ENCODE data around the gene NUDT15. TPM values are rescaled to one million over a fixed set of nuclear protein-coding genes. Genes with fewer than 3 reads are reported as not detected.

Gene NUDT15
- total and polyA plus RNA-seq, 7 donors = 6.6 to 53.4 (median 8.9) TPM

GRCh38 chr13:48014359-48014758 lies 23.2 kb upstream of the NUDT15 start:
- no peak overlapping the region for H3K27ac ChIP-seq
- 88 to 96% methylated on average over 2 of the region's 2 CpGs for WGBS, 2 donors
- TF ChIP-seq EP300 (IDR thresholded peaks at IDR 0.05) (no peak), POLR2A (IDR thresholded peaks at IDR 0.05) (no peak), POLR2AphosphoS5 (IDR thresholded peaks at IDR 0.05) (no peak), CTCF (IDR thresholded peaks at IDR 0.05) (no peak)
- no peak for DNase-seq
- no peaks in the 10 kb centered on the region for H3K27me3 ChIP-seq
- intact Hi-C loops (cut with DNase I) = no loop called here
- H3K36me3 ChIP-seq = no peaks in the 10 kb centered on the region
- H3K4me1 ChIP-seq = no peaks in the 10 kb centered on the region
- H3K9me3 ChIP-seq = no peaks in the 10 kb centered on the region
- no peak overlapping the region for H3K4me3 ChIP-seq

- no peak for TF ChIP-seq POLR2AphosphoS5 (IDR thresholded peaks at IDR 0.05)
- no peak for TF ChIP-seq EP300 (IDR thresholded peaks at IDR 0.05)
- no peak for TF ChIP-seq POLR2A (IDR thresholded peaks at IDR 0.05)
- no peak for TF ChIP-seq CTCF (IDR thresholded peaks at IDR 0.05)
- no peaks in the 10 kb centered on the region for H3K9me3 ChIP-seq
- no peaks in the 10 kb centered on the region for H3K36me3 ChIP-seq
- H3K27ac ChIP-seq = no peak overlapping the region
- intact Hi-C loops (cut with DNase I) = no loop called here
- no peaks in the 10 kb centered on the region for H3K4me1 ChIP-seq
- DNase-seq = no peak
- H3K27me3 ChIP-seq = no peaks in the 10 kb centered on the region
- H3K4me3 ChIP-seq = no peak overlapping the region
- WGBS, 2 donors = 36 to 77% methylated on average over 2 of the region's 2 CpGs
These were observed 18.9 kb upstream of the NUDT15 start for GRCh38 chr13:48018637-48019036.

- 96 to 99% methylated on average over 1 of the region's 1 CpG for WGBS, 2 donors
- intact Hi-C loops (cut with DNase I) = no loop called here
- Histone ChIP-seq H3K9me3 (no peaks in the 10 kb centered on the region), H3K36me3 (no peaks in the 10 kb centered on the region), H3K4me1 (no peaks in the 10 kb centered on the region), H3K4me3 (no peak overlapping the region), H3K27me3 (no peaks in the 10 kb centered on the region), H3K27ac (no peak overlapping the region)
- DNase-seq = no peak
- TF ChIP-seq CTCF (IDR thresholded peaks at IDR 0.05) = no peak
- TF ChIP-seq EP300 (IDR thresholded peaks at IDR 0.05) = no peak
- TF ChIP-seq POLR2A (IDR thresholded peaks at IDR 0.05) = no peak
These were observed 17.7 kb upstream of the NUDT15 start for GRCh38 chr13:48019796-48020195.

GRCh38 chr13:48028066-48028465 lies 9.5 kb upstream of the NUDT15 start:
- TF ChIP-seq POLR2AphosphoS5 (IDR thresholded peaks at IDR 0.05) (no peak), CTCF (IDR thresholded peaks at IDR 0.05) (no peak), POLR2A (IDR thresholded peaks at IDR 0.05) (no peak), EP300 (IDR thresholded peaks at IDR 0.05) (no peak)
- Histone ChIP-seq H3K36me3 (no peaks in the 10 kb centered on the region), H3K4me3 (no peak overlapping the region), H3K4me1 (no peaks in the 10 kb centered on the region), H3K27me3 (no peaks in the 10 kb centered on the region), H3K27ac (no peak overlapping the region), H3K9me3 (peaks cover 0 to 4% (median under 1%) of the 10 kb centered on the region in 4 donors)
- DNase-seq = no peak
- intact Hi-C loops (cut with DNase I) = no loop called here

- H3K4me3 ChIP-seq = no peak overlapping the region
- peaks cover 0 to 4% (median under 1%) of the 10 kb centered on the region in 4 donors for H3K9me3 ChIP-seq
- intact Hi-C loops (cut with DNase I) = no loop called here
- no peaks in the 10 kb centered on the region for H3K4me1 ChIP-seq
- DNase-seq = no peak
- WGBS, 2 donors = 66 to 92% methylated on average over 2 of the region's 2 CpGs
- TF ChIP-seq EP300 (IDR thresholded peaks at IDR 0.05) (no peak), POLR2A (IDR thresholded peaks at IDR 0.05) (no peak), POLR2AphosphoS5 (IDR thresholded peaks at IDR 0.05) (no peak), CTCF (IDR thresholded peaks at IDR 0.05) (no peak)
- H3K36me3 ChIP-seq = no peaks in the 10 kb centered on the region
- no peak overlapping the region for H3K27ac ChIP-seq
- H3K27me3 ChIP-seq = no peaks in the 10 kb centered on the region
These were observed 7.7 kb upstream of the NUDT15 start for GRCh38 chr13:48029859-48030258.
